HG03520 (cell line): ENCODE measurements around the gene CHKA.

Source experiments
- ATAC-seq: cut with Tn5 transposase; IDR thresholded peaks from one replicate; pipeline ENCODE4 v1.9.1; 2021; ENCODE audit warnings: mild to moderate bottlenecking, moderate library complexity; ENCODE audit not compliant: unreplicated experiment

The CHKA gene

DNA sequence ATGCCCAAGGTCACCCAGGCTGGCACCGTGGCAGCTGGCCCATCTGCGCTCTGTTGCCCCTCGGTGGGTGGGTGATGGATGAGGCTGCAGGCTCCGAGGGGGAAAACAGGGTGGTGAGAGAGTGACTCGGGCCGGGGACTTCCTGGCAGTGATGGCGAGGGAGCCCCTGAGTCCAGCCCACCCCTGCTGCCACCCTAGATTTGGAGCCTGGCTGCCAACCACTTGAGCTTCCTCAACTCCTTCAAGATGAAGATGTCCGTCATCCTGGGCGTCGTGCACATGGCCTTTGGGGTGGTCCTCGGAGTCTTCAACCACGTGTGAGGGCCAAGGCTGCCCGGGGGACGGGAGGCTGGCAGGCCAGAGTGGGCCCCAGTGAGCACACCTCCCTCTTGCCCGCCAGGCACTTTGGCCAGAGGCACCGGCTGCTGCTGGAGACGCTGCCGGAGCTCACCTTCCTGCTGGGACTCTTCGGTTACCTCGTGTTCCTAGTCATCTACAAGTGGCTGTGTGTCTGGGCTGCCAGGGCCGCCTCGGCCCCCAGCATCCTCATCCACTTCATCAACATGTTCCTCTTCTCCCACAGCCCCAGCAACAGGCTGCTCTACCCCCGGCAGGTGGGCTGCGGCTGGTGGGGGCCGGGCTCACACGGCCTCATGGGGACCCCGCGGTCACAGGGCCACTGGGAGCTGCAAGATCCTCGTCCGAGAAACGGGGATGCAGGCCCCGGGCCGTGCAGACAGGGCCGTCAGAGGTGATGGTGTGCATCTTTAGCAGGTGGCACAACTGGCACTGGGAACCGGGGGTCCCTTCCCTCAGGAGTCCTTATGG lies 72.3 kb downstream of the CHKA start:
- ATAC-seq, result no peak

DNA sequence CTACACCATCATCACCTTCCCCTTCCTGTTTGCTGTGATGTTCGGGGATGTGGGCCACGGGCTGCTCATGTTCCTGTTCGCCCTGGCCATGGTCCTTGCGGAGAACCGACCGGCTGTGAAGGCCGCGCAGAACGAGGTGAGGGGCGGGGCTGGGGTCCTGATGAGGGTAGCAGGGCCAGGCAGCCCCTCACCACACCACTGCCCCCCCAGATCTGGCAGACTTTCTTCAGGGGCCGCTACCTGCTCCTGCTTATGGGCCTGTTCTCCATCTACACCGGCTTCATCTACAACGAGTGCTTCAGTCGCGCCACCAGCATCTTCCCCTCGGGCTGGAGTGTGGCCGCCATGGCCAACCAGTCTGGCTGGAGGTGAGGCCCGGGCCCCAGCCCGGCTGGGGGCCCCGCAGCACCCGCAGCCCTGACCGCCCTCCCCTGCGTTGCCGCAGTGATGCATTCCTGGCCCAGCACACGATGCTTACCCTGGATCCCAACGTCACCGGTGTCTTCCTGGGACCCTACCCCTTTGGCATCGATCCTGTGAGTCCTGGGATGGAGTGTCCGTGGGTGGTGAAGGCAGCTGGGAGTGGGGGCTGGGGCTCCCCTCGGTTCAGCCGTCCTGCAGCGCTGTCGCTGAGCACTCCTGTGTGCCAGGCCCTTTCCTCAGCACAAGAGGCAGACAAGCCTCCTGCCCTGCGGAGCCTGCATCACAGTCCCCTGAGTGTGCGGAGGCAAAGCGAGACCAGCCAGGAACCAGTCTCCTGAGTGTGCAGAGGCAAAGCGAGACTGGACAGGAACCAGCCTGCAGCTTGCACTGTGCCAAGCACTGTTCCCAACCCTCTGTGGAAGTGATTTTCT lies 73.5 kb downstream of the CHKA start:
- no peak for ATAC-seq

DNA sequence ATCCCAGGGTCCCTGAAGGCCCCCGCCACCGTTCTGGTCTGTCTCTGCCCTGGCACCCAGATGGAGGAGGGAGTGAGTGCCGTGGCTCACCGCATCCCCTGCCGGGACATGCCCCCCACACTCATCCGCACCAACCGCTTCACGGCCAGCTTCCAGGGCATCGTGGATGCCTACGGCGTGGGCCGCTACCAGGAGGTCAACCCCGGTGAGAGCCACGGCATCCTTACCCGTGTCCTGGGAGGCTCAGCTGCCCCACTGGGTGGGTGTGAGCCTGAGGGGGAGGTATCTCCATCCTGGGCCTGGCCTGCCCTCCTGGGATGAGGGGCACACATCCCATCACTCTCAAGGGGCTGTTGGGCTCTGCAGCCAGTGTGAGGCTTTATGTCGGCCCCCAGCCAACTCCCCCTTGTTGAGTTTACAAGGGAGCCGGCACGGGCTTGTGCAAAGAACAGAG lies 76.3 kb downstream of the CHKA start:
- no peak for ATAC-seq

DNA sequence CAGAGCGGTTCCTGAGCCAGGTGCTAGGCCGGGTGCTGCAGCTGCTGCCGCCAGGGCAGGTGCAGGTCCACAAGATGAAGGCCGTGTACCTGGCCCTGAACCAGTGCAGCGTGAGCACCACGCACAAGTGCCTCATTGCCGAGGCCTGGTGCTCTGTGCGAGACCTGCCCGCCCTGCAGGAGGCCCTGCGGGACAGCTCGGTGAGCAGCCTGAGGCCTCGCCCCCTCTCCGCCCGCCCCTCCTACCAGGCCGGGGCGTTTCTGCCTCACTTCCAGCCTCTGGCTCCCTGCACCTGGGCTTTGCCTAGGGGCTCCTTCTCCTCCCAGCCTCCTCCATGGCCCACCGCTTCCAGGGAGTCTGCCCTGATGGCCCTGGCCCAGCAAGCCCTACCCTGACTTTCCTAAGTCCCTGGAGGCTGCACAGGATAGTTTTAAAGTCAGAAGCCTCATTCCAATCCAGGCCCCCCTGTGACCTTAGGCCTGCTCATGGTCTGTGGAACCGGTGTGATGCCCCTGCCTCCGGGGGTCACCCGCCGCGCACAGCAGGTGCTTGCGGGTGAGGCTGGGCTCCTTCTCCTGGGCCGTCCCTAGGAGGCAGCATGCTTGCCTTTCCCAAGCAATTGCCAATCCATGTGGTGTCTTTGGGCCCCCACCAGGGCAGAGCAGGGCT lies 76.9 kb downstream of the CHKA start:
- ATAC-seq, result no peak

DNA sequence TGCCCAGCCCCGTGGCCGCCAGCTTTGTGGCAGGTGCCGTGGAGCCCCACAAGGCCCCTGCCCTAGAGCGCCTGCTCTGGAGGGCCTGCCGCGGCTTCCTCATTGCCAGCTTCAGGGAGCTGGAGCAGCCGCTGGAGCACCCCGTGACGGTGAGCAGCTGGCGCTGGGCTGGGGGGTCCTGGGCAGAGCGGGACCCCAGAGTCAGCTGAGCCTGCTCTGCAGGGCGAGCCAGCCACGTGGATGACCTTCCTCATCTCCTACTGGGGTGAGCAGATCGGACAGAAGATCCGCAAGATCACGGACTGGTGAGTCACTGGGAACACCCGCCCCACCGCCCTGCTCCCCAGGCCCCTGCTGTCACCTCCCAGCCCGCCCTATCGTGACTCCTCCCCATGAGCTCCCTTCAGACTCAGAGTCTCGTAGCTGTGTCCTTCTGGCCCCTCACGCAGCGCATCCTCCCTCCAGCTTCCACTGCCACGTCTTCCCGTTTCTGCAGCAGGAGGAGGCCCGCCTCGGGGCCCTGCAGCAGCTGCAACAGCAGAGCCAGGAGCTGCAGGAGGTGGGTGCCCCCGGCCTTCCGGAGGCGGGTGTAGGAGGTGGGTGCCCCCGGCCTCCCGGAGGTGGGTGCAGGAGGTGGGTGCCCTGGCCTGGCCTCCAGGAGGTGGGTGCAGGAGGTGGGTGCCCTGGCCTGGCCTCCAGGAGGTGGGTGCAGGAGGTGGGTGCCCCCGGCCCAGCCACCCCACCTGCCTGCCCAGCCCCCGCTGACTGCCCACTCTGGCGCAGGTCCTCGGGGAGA lies 77.6 kb downstream of the CHKA start:
- ATAC-seq, result no peak

DNA sequence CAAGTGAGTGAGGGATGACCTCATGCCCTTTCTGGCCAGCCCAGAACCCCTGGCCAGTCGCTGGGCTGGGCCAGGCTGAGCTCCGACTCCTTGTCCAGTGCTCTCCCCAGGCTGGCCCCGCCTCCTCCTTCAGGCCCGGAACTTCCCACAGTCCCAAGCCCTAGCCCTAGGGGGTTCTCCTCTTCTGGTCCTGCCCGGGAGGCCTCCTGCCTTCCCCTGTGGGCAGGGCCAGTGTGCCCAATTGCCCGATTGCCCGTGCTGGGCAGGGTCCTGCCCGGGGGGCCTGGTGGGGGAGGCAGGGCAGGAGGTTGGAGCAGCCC lies 78.2 kb downstream of the CHKA start:
- ATAC-seq, result no peak

DNA sequence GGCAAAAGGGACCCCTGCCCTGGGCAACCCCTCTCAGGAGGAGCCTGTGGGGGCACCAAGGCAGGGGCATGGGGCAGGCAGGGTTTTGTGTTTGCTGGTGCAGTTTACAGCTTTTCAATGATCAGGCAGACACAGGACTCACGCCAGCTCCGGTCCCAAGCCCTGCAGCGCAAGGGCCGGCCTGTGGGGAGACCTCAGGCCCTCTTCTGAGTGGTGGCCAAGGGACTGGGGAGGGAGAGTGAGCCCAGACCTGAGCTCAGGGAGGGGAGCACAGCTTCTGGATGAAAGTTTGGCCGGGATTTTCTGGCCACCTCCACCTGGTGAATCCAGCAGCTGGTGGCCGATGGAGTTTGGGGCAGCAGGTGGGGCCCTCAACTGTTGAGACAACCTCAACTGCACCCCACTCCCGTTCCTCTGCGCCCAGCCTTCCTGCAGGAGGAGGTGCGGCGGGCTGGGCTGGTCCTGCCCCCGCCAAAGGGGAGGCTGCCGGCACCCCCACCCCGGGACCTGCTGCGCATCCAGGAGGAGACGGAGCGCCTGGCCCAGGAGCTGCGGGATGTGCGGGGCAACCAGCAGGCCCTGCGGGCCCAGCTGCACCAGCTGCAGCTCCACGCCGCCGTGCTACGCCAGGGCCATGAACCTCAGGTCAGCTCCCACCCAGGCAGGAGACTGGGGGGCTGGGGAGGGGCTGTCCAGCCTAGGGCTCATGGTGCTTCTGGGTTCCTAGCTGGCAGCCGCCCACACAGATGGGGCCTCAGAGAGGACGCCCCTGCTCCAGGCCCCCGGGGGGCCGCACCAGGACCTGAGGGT lies 78.8 kb downstream of the CHKA start:
- no peak for ATAC-seq

DNA sequence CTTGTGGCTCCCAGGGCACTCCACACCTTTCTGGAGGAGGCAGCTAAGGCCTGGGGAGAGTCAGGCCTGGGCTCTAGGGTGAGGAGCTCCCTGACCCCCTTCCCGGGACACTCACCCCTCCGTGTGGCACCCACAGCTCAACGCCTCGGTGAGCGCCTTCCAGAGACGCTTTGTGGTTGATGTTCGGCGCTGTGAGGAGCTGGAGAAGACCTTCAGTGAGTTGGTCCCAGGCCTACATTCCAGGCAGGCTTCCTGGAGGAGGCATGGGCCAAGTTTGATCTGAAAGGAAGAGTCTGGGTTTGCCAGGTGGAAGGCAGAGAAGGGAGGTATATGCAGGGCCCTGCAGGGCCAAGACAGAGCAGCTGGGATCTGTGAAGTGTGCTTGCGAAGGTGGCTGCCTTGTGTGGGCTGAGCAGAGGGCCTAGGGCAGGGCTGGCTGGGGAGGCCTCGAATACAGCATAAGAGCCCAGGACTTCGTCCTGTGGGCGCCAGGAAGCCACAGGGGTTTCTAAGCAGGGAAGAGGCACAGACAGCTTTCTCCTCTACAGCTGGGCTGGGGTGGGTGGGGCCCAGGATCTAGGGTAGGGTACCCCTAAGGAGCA lies 79.5 kb downstream of the CHKA start:
- ATAC-seq, result no peak

DNA sequence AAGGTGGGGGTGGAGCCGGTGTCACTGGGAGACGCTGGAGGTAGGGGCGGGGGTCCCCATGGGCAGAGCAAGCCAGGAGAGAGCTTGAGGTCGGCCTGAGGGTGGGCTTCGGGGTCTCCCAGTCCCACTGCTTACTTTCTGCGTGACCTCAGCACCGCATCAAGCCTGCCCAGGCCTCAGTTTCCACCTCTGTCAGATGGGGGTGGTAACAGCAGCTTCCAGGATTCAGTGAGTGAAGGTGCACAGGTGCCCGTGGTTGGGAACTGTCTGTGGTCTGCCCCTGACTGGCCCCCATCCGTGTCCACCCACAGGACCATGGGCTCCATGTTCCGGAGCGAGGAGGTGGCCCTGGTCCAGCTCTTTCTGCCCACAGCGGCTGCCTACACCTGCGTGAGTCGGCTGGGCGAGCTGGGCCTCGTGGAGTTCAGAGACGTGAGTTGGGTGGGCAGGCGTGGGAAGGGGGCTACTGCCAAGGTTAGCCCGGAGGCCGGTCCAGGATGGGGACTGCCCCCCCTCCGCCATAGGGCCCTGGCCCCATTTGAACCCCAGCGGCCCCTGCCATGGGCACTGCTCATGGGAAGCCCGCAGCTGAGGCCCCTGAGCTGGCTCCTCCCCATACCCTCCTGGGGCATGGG lies 80.1 kb downstream of the CHKA start:
- ATAC-seq, result no peak

DNA sequence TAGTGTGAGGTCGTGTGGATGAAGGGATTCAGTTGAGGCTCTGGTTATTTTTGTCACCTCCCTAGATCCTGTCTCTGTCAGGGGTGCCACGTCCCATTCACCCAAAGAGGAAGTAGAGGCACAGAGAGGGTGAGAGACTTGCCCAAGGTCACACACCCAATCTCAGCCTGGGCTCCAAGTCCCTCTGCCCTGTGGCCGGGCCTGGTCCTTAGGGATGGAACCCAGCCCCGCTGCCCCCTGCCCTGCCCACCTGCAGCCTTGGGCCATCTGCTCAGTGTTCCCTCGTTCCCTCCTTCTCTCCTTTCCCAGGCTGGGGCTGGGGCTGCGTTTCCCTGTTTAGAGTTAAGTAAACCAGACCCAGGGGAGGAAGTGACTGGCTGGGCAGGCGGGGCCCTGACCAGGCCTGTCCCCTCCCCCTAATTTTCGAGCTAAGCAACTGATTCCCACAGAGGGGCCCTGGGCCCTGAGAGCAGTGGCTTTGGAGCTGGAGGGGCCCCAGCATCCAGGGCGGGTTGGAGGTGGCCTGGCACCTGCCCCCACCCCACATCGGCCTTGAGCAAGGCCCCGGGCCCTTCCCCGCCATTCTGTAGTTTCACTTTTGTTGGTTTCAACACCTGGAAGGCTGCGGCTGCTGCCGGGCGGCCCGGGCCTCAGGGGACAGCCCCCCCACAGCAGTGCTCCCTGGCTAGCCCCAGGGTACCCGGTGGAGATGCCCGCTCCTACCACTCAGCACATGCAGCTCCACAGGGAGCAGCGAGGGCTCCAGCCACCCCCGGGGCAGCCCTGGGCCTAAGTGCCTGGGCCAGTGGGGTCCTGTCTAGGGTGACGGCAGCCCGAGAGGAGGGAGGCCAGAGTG lies 80.9 kb downstream of the CHKA start:
- no peak for ATAC-seq

DNA sequence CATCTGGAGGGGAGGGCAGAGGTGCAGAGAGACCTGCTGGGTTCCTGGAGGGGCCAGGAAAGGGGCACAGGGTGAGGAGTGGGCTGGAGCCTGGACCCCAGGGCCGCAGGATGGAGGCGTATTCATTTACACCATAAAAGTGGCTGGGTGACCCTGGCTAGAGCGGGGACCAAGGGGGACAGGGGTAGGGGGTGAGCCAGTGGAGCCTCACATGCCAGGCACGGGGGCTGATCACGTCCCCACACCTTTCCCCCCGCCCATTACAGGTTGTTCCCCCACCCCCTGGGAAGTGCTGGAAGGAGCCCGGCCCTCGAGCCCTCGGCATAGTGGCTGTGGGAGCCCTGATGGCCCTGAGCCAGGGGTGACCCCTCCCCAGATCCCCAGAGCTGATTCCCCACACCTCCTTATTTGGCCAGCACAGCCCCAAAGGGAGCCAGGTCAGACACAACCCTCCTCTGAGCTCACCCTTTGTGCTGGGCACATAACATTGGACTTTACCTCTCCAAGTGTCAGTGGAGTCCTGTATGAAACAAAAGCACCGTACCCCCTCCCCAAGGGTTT lies 81.6 kb downstream of the CHKA start:
- no peak for ATAC-seq

DNA sequence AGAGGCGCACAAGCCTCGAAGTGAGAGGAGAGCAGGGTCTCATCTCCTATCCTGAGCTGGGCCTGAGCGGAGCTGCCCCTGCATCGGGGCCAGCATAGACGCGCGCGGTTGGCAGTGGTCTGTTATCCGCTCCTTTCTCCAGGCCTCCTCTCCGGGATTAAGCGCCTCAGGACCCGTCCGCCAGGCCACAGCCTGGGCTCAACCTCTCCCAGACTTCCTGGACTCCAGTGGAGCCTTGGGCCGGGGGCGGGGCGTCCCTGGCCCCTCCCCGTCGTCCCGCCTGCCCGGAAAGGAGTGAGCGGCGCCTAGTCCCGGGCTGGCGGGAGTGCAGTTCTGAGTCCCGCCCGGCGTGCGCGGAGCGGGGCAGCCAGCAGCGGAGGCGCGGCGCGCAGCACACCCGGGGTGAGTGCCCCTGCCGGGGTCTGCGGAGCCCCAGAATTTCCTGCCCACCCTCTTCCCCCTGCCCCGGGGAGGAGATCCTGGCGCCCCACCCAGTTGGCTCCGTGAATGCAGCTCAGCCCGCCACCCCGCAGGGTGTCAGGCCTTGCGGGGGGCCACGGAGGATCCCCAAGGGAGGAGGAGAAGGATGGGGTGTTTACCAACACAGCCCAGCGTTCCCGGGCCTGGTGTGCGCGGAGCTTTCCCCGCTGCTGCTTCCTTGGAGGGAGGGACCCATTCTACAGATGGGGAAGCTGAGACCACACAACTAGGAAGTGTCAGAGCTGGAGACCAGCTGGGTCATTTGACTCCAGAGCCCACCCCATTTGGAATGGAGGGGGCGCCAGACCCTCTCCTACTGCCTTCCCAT lies 82.3 kb downstream of the CHKA start, which contains the start of gene TCIRG1:
TCIRG1 (plus strand) TSS at position 308 of the 808 bp plus-strand sequence. CDS start 2,247 bp downstream, outside the sequence.
- no peak for ATAC-seq

DNA sequence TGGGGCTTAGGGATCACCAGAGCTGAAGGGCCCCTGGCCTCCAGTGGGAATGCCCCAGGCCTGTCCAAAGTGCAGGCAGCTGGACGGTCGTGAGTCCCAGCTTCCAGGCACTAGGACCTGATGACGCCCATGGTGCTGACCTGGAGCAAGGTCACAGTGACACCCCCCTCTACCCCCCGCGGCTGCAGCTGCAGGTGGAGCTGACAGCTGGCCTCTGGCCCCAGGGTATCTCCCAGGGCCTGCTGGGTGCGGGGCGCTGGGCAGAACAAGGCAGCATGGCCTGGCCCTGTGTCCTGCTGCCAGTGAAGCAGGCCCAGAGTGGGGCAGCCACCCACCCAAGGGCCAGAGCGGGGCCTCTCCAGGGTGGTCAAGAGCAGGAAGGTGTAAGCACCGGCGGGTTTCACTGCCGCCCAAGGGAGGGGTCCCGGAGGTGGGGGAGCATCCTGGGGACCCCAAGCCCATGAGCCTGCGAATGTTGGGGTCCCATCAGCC lies 82.9 kb downstream of the CHKA start:
- ATAC-seq, result no peak

DNA sequence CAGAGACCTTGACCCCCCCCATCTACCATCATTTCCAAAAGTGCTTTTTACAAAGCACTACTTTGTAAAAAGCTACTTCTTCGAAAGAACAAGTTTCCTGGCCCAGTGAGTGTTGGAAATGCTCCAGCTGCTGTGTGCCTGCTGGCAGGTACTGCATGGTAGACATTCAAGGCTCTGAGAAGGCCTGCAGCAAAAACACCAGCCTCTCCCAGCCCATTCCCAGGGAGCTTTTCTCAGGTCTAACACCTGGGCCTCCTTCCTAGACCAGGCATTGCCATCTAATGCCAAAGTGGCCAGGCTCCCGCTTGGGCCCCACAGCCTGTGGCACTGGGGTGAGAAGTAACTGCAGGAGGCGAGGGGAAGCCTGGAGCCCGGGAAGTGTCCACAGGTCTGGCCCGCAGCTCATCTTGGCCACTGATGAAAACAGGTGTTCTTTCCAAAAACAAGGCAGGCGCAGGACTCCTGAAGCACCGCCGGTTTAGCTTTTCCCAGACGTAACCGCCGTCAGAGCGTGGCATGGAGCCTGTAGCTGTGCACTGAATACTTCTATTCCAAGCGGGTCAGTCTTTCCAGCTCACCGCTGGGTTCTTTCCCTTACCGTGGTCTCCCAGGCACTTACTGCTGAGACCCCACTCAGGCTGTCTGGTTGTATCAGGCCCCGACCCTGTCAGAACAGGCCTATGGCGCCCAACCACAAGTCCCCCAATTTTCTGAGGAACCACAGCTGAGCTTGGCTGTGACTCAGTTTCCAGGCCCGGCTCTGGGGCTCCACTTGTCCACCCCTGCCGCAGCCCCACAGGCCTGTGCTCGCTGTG lies 83.6 kb downstream of the CHKA start:
- no peak for ATAC-seq

DNA sequence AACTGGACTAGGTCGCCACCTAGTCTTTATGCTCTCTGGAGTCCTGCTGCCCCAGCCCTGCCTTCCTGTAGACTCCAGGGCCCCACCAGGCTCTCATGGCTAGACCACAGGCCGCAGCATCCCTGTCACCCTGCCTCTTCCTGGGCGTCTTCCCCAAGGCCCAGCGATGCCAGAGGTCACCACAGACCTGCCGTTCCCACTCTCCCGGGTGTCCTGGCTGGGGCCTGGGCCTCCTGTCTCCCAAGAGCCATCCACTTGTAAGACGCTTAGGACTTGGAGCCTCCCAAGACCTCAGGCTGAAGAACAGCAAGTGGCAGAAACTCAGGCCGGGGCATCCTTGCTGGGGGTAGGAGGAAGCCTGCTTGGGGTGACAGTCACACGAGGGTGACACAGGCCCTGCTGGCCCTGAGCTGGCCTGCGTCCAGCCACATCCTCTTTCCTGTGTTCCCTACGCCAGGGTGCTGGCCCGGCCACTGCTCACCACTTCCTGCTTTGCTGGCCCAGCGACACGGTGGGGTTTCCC lies 84.4 kb downstream of the CHKA start:
- ATAC-seq, result no peak
